GM21825 (cell line): ENCODE results near the gene G0S2.
A peak's percentile ranks its signal among the peaks of the same experiment; 100 is the strongest.

Source experiments
- ATAC-seq: cut with Tn5 transposase; IDR thresholded peaks from one replicate; pipeline ENCODE4 v1.9.1; 2021; ENCODE audit warnings: mild to moderate bottlenecking, moderate library complexity; ENCODE audit not compliant: unreplicated experiment

G0S2 gene

DNA sequence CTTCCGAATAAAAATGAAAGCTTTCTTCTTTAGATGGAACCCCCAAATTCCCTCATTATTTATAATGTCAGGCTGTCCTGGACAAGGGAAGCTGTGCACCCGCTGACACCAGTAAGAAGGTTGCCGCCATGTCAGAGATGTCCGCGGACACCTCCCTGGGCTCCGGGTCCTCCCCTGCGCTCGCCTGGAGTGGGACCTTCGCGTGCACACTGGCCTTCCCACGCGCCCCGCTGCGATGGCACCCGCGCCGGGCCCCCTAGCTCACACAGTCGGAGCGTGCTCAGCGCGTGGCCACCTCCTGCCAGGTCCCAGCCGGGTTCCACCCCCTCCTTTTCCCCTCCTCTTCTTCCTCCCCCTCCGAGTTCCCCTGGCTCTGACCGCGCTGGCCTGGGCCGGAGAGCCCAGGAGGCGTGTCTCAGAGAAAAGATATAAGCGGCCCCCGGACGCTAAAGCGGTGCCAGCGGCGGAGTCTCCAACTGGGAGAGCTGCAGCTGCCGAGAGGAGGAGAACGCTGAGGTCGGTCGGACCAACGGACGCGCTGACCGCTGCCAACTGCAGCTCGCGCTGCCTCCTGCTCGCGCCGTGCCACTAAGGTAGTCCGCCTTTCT is at the start of gene G0S2:
TSS of gene G0S2 (plus strand) at position 456 of the 608 bp plus-strand sequence. CDS start 273 bp downstream, outside the sequence.
- ATAC-seq, result no peak

GRCh38 chr1:209625791-209626285 is 49.4 kb upstream of the G0S2 start:
- ATAC-seq, result no peak

DNA sequence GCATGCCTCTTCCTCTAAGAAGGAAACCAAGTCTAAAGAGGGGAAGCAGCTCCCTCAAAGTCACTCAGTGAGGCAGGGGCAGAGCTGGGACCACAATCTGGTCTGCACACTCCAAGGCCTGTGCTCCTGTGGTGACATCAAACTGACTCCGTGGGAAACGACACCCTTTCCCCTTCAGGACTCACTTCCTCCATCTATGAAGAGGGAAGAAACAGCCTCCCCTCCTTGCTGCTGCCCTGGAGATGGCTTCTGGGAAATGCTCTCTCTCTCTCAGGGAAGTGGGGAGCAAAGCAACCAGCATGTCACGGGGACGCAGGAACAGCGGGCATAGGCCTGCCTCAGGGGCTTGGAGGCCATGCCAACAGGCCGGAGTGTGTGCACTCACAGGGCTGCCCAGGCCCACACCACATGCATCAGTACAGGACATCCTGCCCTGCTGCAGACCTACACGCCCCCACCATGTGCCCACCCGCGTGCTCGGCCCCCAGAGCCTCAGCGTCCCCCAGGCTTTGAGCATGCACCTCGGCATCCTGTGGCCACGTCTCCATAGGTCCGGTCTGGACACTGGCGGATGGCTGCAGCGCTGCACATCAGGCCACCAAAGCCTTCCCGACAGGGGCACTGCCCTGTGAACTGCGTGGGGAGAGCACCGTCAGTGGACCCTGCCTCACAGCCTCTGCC is 48.7 kb upstream of the G0S2 start:
- ATAC-seq, result no peak

DNA sequence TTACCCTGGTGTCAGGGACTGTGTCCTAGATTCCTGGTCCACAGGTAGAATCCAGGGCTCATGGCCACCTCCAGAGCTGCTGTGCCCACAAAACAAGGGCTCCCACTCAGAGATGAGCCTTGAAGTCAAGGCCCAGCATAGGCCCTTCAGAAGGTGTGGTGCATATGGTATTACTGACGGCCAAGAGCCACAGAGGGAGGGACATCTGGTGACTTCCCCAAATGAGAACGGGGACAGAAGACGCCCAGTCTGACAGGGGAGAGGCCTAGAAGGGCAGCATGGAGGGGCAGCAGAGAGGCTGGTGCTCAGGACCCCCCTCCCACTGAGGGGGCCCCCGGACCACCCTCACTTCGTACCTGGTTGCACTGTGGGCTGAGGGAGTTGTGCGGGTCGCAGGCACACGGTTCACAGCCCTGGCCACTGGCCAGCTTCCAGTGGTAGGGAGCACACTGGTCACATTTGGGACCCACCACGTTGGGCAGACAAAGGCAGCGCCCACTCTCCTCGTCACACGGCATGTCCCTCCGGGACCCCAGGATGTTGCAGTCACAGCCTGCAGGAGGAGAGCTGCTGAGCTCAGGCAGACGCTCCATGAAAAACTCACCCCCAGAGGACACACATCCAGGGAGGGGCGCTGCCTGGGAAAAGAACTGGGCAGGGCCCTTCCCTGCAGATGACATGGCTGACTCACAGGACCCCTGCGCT is 48.0 kb upstream of the G0S2 start:
- ATAC-seq, result no peak

GRCh38 chr1:209627732-209628196 is 47.4 kb upstream of the G0S2 start:
- ATAC-seq, result peak; percentile 75

- no peak for ATAC-seq
These were observed 46.5 kb upstream of the G0S2 start for GRCh38 chr1:209628618-209629299.

DNA sequence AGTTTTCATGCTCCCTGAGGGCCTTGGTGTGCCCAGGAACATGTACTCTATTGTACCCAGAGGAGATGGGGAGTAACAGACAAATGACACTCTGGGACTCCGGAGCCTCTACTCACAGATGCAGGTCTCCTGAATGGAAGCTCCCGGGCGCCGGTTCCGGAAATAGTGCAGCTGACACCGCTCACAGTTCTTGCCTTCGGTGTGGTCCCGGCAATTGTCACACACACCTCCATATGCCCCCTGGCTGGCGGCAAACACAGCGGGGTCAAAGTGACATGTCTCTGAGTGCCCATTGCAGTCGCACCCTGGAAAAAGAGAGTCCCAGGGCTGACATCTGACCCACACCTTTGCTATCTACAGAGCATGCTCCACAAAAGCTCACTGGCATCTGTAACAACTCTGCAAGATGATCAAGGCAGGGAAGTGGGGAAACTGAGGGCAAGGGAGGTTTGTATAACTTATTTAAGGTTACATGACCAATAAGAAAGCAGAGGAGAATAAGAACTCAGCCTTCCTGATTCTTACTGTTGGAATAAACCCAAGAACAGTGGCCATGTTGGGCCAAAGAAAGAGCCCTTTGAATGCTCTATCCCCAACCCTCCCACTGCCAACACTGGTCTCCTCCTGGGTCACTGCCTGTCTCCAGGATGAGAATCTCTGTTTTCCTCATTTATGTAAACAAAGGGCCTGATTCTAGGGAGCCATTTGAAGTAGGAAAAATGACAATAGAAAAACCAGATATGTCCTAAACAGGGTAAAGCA is 45.4 kb upstream of the G0S2 start:
- ATAC-seq, result no peak

- ATAC-seq, result no peak
These were observed 44.6 kb upstream of the G0S2 start for GRCh38 chr1:209630383-209631225.

DNA sequence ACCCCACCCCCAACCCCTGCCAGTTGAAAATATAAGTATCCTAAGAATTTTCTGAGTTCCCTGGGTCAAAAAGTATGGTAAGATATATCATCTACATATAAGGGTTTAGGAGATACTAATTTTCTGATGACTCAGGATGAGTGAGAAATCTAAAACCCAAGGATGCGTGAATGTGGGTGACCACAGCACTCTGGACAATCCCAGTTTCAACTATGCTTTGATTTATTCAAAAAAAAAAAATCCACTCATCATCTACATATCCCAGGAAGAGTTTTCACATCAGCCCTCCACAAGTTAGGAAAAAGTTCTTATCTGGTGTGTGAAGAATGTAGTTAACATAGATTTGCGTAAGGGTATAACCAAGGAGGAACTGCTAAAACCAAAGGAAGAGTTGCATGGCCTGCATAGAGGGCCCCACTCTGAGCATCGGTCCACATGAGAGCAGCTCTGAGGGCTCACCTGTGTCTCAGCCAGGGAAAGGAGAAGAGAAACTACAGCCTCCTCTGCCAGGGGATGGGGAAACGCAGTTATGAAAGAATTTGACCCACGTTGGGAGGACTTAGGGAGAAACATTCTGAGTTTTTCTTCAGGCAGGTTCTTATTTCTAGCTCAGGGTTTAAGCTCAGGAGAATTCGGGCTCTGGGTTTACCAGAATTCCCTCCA is 41.7 kb upstream of the G0S2 start:
- no peak for ATAC-seq

- no peak for ATAC-seq
These were observed 41.0 kb upstream of the G0S2 start for GRCh38 chr1:209634005-209634737.

GRCh38 chr1:209635850-209636249 is 39.4 kb upstream of the G0S2 start:
- no peak for ATAC-seq

DNA sequence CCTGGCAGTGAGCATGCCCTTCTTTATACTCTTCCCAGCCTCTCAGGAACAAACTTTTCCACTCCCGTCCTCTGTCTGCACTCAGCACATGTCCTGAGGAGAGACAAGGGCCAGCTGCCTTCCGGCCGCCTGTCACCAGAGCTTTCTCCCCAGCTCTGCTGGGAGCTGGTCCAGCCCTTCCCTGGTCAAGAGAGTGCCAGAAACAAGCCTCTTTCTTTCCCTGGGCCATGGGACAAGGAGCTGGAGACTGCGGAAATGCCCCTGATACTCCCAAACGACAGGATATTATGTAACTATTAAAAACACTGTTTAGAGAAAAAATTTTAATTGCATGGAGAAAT is 33.4 kb upstream of the G0S2 start:
- ATAC-seq, result no peak

GRCh38 chr1:209642816-209643215 is 32.4 kb upstream of the G0S2 start:
- ATAC-seq, result no peak

- no peak for ATAC-seq
These were observed 31.8 kb upstream of the G0S2 start for GRCh38 chr1:209643285-209644020.

DNA sequence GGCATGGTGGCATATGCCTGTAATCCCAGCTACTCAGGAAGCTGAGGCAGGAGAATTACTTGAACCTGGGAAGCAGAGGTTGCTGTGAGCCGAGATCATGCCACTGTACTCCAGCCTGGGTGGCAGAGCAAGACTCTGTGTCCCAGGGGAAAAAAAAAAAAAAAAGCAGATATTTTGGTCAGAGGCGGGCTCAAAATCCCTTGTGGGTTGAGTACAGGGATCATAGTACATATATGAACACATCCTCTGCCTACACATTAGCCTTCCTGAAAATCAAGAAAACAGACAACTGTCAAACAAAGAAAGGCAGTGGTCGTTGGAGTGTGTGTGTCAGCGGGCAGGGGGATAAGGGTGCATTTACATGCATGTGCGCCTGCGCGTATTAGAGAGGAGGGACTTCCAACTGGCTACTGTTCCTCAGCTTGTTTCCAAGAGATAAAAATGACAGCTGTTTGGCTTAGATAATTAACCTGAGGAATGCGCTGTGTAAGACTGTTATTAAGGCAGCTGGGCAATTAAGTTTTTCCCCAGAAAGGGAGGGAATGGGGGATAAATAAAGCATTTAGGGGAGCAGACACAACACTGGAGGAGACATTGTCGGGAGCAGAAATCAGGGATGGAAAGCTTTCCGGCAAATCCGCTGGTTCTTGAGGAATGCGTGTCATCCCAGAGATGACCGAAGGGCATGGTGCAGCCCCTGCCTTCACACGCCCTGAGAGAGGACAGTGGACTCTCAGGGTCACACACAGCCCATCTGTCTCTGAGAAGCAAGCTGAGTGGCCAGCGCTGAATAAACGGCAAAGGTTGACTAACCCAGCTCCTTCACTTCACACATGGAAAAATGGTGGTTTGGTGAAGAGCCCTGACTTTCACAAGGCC is 29.4 kb upstream of the G0S2 start:
- ATAC-seq, result no peak

DNA sequence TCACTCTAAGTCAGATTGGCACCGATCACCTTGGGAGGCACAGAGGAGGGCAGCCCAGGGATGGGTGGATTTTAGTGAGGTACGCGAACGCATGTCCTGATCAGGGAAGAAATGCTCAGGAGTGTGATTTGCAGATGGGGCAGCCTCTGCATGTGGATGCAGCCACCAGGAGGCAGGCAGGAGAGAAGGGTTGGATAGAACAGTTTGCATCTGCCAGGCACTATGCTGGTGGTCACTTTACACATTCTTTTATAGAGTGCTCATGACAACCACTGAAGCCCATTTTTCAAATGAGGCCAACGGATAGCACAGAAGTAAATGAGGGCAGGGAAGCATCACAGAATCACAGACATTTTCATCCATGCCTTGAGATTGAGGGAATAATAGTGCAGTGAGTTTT is 28.7 kb upstream of the G0S2 start:
- no peak for ATAC-seq

DNA sequence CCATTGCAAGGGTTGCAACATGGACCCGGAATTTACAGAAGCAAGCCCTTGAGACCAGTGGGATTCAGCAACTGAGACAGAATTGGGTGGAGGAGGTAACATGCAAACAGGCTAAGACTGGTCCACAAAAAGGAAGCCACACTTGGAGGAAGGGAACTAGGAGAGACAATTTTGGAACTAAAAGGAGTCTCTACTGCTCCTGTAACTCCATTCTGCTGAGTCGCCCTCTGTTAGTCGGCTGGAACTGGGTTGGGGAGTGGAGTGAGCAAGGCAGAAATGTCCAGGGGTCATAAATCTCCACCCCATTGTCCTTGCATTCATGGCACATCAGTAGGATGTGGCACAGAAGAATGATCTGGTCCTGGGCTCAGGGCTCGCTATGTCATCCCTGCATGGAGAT is 28.1 kb upstream of the G0S2 start:
- no peak for ATAC-seq
